ENCODE results near the gene PDE6C.

DNA sequence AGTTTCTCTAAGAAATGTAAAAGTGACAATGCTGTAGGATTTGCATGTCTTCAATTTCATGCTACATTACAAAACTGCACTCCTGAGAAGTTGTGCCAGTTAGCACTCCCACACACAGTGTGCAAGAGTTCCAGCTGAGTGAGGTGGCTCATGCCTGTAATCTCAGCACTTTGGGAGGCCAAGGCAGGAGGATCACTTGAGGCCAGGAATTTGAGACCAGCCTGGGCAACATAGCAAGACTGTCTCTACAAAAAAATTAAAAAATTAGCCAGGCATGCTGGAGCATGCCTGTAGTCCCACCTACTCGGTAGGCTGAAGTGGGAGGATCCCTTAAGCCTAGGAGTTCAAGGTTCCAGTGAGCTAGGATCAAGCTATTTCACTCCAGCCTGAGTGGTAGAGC, 45.4 kb downstream of the PDE6C start:
- TF ChIP-seq NFIC (IDR thresholded peaks at IDR 0.05) (no peak), EP300 (IDR thresholded peaks at IDR 0.05; ENCODE audit: borderline replicate concordance) (no peak), RAD21 (IDR thresholded peaks at IDR 0.05; ENCODE audit: low read depth) (no peak), CEBPB (IDR thresholded peaks at IDR 0.05) (no peak)
- TF ChIP-seq, protein P1, sequence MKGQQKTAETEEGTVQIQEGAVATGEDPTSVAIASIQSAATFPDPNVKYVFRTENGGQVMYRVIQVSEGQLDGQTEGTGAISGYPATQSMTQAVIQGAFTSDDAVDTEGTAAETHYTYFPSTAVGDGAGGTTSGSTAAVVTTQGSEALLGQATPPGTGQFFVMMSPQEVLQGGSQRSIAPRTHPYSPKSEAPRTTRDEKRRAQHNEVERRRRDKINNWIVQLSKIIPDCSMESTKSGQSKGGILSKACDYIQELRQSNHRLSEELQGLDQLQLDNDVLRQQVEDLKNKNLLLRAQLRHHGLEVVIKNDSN (IDR thresholded peaks at IDR 0.05) = no peak
- TF ChIP-seq, protein P2, sequence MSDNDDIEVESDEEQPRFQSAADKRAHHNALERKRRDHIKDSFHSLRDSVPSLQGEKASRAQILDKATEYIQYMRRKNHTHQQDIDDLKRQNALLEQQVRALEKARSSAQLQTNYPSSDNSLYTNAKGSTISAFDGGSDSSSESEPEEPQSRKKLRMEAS (IDR thresholded peaks at IDR 0.05) = no peak

All from Ishikawa (cell line).